ENCODE data around the gene SORCS1. TPM values are rescaled to one million over a fixed set of nuclear protein-coding genes. Genes with fewer than 3 reads are reported as not detected.

Gene SORCS1
- total RNA-seq, 2 donors from 2014 or later = 0.23 to 14.4 TPM

DNA sequence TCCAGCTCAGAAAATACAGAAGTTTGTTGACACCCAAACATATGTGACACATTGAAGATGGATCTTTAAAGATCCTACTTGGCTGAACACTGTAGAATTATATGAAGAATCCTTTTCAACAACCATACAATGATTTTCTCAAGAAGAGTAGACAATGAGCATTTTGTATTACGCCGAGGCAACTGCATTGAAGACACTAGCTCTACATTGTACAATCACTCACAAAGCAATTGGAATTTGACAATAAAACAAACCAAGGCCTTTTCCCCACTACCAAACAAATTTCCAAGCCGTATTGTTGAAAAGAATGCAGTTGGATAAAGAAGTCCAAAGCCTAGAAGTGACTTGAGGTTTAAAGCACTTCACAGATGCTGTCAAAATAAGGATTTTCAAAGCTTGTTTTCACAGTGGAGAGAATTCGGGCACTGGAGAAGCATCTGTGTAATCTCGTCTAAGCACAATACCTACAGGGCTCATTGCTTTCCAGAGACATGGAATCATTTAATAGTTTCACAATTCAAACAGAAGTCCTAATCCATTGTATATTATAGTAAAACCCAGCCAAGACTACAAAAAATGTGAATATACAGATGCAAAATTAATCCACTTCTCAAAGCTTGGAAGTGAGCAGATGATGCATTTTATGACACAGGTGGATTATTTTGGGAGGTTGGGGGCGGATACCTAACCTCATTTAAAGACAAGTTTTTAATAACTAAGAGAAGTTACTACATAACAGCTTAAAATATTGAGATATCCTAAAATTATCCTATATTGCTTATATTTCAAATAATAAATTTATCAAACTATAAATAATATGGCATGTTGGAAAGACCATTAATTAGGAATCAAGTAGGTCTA, 78.6 kb downstream of the SORCS1 start:
- H3K4me1 ChIP-seq (replicated peaks) = no peaks in the 10 kb centered on the region
- intact Hi-C loops (cut with DNase I) = no loop called here
- no peaks in the 10 kb centered on the region for H3K9me3 ChIP-seq
- no peak overlapping the region for H3K4me3 ChIP-seq
- no peak for DNase-seq (ENCODE audit: low spot score)
- TF ChIP-seq, protein P1, sequence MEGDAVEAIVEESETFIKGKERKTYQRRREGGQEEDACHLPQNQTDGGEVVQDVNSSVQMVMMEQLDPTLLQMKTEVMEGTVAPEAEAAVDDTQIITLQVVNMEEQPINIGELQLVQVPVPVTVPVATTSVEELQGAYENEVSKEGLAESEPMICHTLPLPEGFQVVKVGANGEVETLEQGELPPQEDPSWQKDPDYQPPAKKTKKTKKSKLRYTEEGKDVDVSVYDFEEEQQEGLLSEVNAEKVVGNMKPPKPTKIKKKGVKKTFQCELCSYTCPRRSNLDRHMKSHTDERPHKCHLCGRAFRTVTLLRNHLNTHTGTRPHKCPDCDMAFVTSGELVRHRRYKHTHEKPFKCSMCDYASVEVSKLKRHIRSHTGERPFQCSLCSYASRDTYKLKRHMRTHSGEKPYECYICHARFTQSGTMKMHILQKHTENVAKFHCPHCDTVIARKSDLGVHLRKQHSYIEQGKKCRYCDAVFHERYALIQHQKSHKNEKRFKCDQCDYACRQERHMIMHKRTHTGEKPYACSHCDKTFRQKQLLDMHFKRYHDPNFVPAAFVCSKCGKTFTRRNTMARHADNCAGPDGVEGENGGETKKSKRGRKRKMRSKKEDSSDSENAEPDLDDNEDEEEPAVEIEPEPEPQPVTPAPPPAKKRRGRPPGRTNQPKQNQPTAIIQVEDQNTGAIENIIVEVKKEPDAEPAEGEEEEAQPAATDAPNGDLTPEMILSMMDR (IDR thresholded peaks at IDR 0.05) = no peak
- no peak for TF ChIP-seq POLR2AphosphoS5 (IDR thresholded peaks at IDR 0.05)
- no peak for TF ChIP-seq POLR2A (IDR thresholded peaks at IDR 0.05)
- no peak overlapping the region for H3K27ac ChIP-seq
- no peaks in the 10 kb centered on the region for H3K27me3 ChIP-seq (replicated peaks; ENCODE audit: insufficient read depth)
- 69% methylated on average over 6 of the region's 6 CpGs for WGBS
- H3K36me3 ChIP-seq = no peaks in the 10 kb centered on the region

DNA sequence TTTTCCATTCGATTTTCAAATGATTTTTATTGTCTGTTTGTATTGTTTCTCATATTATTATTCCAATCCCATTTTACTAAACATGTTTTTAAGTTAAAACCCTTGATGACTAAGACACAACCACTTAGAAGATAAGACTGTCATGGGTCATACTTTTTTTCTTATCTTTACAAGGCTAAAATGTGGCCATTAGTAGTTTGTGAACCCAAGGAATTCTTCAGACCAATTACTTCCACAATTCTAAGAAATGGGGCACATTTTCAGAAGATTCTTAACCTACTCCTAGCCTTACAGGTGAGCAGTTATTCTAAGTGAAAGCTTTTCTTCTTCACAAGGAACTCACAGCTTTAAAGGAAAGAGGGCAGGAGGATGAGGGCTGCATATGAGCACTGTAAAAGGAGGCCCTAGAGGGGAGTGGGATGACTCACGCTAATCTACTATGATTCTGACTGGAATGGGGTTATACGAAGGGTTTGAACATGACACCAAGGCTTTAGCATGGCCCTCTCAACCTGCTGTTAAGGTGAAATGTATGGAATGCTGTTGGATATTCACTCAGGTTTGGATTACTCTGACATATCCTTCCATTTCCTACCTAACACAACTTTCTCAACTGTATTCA, 81.0 kb downstream of the SORCS1 start:
- WGBS = 60% methylated on average over 3 of the region's 3 CpGs

DNA sequence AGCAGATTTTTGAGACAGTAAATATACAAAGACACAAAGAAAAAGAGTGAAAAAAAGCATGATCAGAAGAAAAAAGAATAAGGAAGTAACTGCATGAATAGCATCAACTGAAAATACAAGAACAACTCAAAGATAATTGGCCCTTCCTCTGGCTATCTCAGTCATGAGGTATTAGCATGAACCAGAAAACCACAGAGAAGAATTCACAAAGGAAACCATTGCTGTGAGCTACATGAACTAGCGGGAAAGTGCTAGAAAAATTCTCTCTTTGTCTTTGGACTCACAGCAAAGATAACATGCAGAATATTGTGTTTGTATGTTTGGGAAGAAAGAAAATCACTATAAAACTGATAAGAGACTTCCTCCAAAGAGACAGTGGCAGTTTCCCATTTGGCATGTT, 82.9 kb downstream of the SORCS1 start:
- Histone ChIP-seq H3K27ac (no peak overlapping the region), H3K36me3 (no peaks in the 10 kb centered on the region), H3K4me3 (no peak overlapping the region), H3K9me3 (no peaks in the 10 kb centered on the region), H3K27me3 (replicated peaks; ENCODE audit: insufficient read depth) (no peaks in the 10 kb centered on the region), H3K4me1 (replicated peaks) (no peaks in the 10 kb centered on the region)
- TF ChIP-seq, protein P1 (IDR thresholded peaks at IDR 0.05) = no peak
- TF ChIP-seq POLR2A (IDR thresholded peaks at IDR 0.05) (no peak), POLR2AphosphoS5 (IDR thresholded peaks at IDR 0.05) (no peak)
- 96% methylated on average over 1 of the region's 1 CpG for WGBS
- no peak for DNase-seq (ENCODE audit: low spot score)
- intact Hi-C loops (cut with DNase I) = no loop called here

More for the DNA sequence above, 81.0 kb downstream of the SORCS1 start:
- no peaks in the 10 kb centered on the region for H3K4me1 ChIP-seq (replicated peaks)
- H3K9me3 ChIP-seq = no peaks in the 10 kb centered on the region
- no peak overlapping the region for H3K27ac ChIP-seq
- no peak for TF ChIP-seq POLR2A (IDR thresholded peaks at IDR 0.05)
- TF ChIP-seq POLR2AphosphoS5 (IDR thresholded peaks at IDR 0.05) = no peak
- TF ChIP-seq, protein P1 (IDR thresholded peaks at IDR 0.05) = no peak
- H3K36me3 ChIP-seq = no peaks in the 10 kb centered on the region
- no peak overlapping the region for H3K4me3 ChIP-seq
- intact Hi-C loops (cut with DNase I) = no loop called here
- no peaks in the 10 kb centered on the region for H3K27me3 ChIP-seq (replicated peaks; ENCODE audit: insufficient read depth)
- DNase-seq (ENCODE audit: low spot score) = no peak

DNA sequence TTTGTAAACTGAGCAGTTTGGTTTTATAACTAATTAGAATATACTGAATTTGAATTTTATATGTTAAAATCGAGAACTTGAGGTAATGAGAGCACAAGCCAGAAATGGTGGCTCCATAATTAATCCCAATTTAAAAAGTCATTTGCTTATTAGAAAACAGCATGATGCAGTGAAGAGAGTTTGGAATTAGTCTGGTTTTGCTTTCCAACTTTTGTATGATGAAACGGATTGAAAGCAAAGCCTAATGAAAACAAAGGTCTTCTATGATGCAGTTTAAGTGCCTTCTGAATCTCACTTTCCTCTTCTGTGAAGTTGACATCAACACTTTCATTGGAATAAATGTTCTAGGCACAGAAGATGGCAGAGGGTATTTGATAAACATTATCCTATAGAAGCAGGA, 89.4 kb downstream of the SORCS1 start:
- TF ChIP-seq, protein P1 (IDR thresholded peaks at IDR 0.05) = no peak
- TF ChIP-seq POLR2AphosphoS5 (IDR thresholded peaks at IDR 0.05) (no peak), POLR2A (IDR thresholded peaks at IDR 0.05) (no peak)
- no peak overlapping the region for H3K4me3 ChIP-seq
- no peaks in the 10 kb centered on the region for H3K9me3 ChIP-seq
- H3K27ac ChIP-seq = no peak overlapping the region
- no peaks in the 10 kb centered on the region for H3K27me3 ChIP-seq (replicated peaks; ENCODE audit: insufficient read depth)
- no peak for DNase-seq (ENCODE audit: low spot score)
- intact Hi-C loops (cut with DNase I) = no loop called here
- no peaks in the 10 kb centered on the region for H3K36me3 ChIP-seq
- H3K4me1 ChIP-seq (replicated peaks) = no peaks in the 10 kb centered on the region
- WGBS = 76% methylated on average over 2 of the region's 2 CpGs

Data from prostate gland (tissue), 2 donors.